GM13976 (cell line): Measurements from ENCODE around the gene SLC66A2.

ENCODE experiments used
- DNase-seq: peaks from one replicate; pipeline ENCODE4 v3.0.0; 2012; ENCODE audit warnings: low spot score
- in situ Hi-C: fragments of 300-500 bp; cut with MboI; formaldehyde crosslinking; loops from one replicate; pipeline ENCODE4 v1.12.0; 2022; ENCODE audit warnings: low sequenced_read_pairs, mixed read lengths, inconsistent platforms; ENCODE audit not compliant: unreplicated experiment
- TF ChIP-seq, protein P1 (sequence below): IDR thresholded peaks from 2 replicates; pipeline ENCODE4 v1.5.1; 2012; ENCODE audit warnings: borderline replicate concordance, mild to moderate bottlenecking; ENCODE audit not compliant: insufficient read depth; ENCODE audit errors: extremely low read depth, missing control alignments, control extremely low read depth

SLC66A2 gene

DNA sequence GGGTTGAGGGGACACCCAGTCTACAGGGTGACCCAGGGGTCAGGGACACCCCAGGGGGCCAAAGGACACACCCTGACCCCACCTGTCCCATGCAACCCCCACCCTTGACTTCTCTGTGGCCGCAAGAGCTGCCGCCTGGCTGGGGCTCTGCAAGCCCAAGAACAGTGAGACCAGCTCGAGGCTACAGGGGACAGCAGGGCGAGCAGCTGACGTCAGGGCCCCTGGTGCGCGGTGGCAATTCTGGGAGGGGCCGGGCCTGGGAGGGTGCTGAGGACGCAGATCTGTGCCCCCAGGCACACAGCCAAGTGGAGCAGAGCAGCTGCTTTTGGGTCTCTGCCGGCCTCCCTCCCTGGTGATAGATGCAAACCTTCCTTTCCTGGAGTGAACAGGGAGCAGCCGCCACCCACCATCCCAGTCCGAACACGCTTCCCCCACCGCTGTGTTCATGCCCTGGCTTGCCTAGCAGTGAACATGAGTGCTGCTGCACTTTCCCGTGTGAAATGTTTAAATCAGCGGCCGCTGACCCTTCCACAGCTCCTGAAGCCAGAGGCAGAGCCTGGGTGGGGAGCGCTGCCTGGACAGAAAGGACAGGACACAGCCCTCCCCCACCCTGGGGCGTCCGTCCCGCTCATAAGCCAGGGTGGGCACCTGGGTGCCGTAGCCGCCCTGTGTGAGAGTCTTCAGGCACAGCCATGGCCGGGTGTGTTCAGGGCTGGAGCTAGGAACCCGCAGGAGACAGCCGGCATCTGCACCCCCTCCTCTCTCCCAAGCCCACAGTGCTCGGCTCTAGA is 46.9 kb downstream of the SLC66A2 start:
- DNase-seq: no peak
- in situ Hi-C loops: no loop called here
- TF ChIP-seq, protein P1, sequence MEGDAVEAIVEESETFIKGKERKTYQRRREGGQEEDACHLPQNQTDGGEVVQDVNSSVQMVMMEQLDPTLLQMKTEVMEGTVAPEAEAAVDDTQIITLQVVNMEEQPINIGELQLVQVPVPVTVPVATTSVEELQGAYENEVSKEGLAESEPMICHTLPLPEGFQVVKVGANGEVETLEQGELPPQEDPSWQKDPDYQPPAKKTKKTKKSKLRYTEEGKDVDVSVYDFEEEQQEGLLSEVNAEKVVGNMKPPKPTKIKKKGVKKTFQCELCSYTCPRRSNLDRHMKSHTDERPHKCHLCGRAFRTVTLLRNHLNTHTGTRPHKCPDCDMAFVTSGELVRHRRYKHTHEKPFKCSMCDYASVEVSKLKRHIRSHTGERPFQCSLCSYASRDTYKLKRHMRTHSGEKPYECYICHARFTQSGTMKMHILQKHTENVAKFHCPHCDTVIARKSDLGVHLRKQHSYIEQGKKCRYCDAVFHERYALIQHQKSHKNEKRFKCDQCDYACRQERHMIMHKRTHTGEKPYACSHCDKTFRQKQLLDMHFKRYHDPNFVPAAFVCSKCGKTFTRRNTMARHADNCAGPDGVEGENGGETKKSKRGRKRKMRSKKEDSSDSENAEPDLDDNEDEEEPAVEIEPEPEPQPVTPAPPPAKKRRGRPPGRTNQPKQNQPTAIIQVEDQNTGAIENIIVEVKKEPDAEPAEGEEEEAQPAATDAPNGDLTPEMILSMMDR: no peak

DNA sequence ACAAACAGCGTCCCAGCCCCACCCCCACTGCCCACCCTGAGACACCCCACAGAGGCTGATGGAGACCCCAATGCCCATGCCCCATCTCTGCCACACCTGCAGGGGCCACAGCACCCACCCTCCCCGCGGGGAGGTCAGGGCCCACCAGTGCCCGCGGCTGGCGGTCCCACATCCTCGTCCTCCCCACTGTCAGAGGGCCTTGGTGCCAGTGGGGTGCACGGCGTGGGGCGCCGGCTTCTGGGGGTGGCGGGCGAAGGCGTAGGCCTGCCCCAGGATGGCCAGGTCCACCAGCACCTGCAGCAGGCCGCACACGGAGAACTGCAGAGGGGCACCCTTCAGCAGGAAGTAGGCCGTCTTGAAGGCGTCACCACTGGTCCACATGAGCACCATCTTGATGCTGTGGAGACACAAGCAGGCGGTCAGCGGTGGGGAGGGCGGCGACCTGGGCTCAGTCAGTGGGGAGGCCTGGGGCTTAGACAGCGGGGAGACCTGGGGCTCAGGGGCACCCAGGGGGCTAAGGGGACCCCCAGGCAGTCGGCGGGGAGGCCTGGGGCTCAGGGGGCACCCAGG is 47.6 kb downstream of the SLC66A2 start:
- no peak for DNase-seq
- TF ChIP-seq, protein P1: no peak
- in situ Hi-C loops: no loop called here

DNA sequence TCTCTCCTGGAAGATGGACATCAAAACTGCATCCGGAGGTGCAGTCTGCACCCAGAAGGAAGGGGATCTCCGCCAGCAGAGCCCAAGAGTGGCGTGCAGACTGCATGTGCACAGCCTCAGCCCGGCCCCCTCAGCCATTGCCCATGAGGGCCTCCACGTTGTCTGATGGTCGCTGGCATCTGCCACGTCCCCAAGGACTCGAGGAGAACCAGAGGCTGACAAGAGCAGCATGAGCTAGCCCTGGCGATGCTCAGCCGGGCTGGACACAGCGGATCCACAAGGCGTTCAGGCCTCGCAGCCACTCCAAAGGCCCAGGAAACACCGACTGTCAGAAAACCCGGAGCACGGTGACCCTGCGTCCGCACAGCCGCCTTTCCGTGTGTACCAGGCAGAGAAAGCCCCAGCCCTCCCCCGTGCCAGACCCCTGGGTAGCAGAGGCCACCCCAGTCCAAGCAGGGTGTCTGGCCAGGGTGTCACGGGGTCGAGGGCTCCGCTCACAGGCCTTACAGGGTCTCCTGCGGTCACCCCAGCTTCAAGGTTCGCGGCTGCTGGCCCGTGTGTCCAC is 48.3 kb downstream of the SLC66A2 start:
- DNase-seq: no peak
- in situ Hi-C loops: no loop called here
- TF ChIP-seq, protein P1: no peak

DNA sequence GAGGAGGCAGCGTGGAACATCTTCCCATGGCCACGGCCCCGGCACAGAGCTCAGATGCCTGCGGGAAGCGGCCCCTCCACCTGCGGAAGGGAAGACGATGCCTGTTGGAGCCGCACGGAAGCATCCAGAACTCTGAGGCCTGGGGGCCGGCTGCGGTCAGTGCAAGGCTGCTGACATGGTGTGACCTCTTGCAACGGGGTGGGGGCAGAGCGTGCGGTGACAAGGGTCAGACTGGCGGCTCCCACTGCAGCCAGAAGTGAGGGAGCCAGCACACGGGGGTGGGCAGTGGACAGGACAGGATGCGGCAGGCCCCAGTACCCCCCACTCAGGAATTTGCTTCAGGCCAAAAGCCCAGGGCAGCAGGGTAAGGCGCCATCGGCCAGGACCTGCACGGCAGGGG is 48.8 kb downstream of the SLC66A2 start:
- TF ChIP-seq, protein P1: no peak
- no peak for DNase-seq
- in situ Hi-C loops: no loop called here

DNA sequence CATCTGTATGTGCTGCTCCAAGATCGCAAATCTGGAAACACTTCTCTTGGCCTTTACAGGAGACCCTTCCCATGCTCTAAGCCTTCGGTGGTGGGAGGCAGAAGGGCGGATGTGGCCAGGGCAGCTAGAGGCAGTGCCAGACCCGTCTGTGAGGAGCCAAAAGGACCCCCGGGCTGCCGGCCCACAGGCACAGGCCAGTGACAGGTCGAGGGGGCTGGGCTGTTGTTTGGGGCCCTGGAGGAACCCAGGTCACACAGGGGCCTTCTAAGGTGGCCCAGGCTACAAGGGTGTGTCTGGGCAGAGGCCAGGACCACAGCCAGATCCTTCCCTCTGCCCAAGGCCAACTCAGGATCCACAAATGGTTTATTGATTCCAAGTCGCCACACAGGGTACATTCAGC is 49.4 kb downstream of the SLC66A2 start:
- no peak for DNase-seq
- in situ Hi-C loops: no loop called here
- TF ChIP-seq, protein P1: no peak

DNA sequence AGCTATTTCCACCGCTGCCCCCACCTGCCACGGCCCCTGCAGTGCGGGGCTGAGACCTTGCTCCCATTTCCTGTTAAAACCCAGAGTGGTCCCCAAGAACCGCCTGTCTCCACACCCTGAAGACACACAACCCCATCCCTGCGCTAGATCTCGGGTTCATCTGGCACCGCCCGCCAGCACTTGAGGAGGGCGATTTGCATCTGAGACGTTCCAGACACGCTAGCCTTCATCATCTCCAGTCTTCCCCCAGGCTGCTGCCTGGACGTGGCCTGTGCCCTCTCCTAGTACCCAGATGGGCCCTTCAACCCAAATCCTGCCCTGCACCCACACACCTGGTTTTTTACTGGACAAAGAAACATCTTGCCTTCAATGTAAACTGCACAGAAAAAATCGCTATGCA is 49.8 kb downstream of the SLC66A2 start:
- TF ChIP-seq, protein P1: no peak
- no peak for DNase-seq

More for the DNA sequence above, 49.8 kb downstream of the SLC66A2 start:
- in situ Hi-C loops: no loop called here
